GM10266 (cell line): Measurements from ENCODE around the gene CDKN2B-AS1.

Experiments
- DNase-seq: peaks from one replicate; pipeline ENCODE4 v3.0.0; 2012; ENCODE audit errors: extremely low spot score
- CTCF ChIP-seq: IDR thresholded peaks from 2 replicates; pipeline ENCODE4 v1.5.1; 2012; ENCODE audit warnings: mild to moderate bottlenecking, low read depth; ENCODE audit not compliant: control insufficient read depth, insufficient read depth; ENCODE audit errors: missing control alignments

Gene CDKN2B-AS1

GRCh38 chr9:22138956-22139660 is 144.5 kb downstream of the CDKN2B-AS1 start:
- no peak for DNase-seq
- no peak for TF ChIP-seq CTCF

- no peak for TF ChIP-seq CTCF
- no peak for DNase-seq
These were observed 147.3 kb downstream of the CDKN2B-AS1 start for GRCh38 chr9:22141908-22142307.

GRCh38 chr9:22142671-22143070 is 148.1 kb downstream of the CDKN2B-AS1 start:
- no peak for TF ChIP-seq CTCF
- DNase-seq, result no peak

GRCh38 chr9:22143799-22144625 is 149.4 kb downstream of the CDKN2B-AS1 start:
- TF ChIP-seq CTCF, result no peak
- no peak for DNase-seq

- DNase-seq, result no peak
- TF ChIP-seq CTCF, result no peak
These were observed 152.0 kb downstream of the CDKN2B-AS1 start for GRCh38 chr9:22146604-22147003.

- no peak for DNase-seq
- TF ChIP-seq CTCF, result no peak
These were observed 153.4 kb downstream of the CDKN2B-AS1 start for GRCh38 chr9:22147813-22148527.
